ENCODE measurements around the gene HRK. TPM values are rescaled to one million over a fixed set of nuclear protein-coding genes. Genes with fewer than 3 reads are reported as not detected.

HRK gene
- total and polyA plus RNA-seq, 4 donors, result 0.14 TPM; not detected in 3

GRCh38 chr12:116927244-116927940, 46.2 kb upstream of the HRK start:
- peaks cover 0 to 2% (median 0%) of the 10 kb centered on the region in 4 donors for H3K4me1 ChIP-seq (ENCODE audit: control insufficient read depth in 4 of 4, insufficient read depth in 4 of 4, low read length in 3 of 4)
- DNase-seq (ENCODE audit: low spot score), result no peak
- peaks cover 2 to 10% (median 6%) of the 10 kb centered on the region in 4 donors for H3K36me3 ChIP-seq (ENCODE audit: control insufficient read depth in 4 of 4, insufficient read depth in 3 of 4, low read depth in 1 of 4, low read length in 3 of 4)
- no peaks in the 10 kb centered on the region for H3K27me3 ChIP-seq (ENCODE audit: control insufficient read depth in 4 of 4, insufficient read depth in 4 of 4, low read length in 3 of 4)
- no peak overlapping the region for H3K4me3 ChIP-seq (ENCODE audit: low read depth in 1 of 3, low read length in 3 of 3)
- 84% methylated on average over 9 of the region's 9 CpGs for WGBS
- H3K9me3 ChIP-seq (ENCODE audit: control insufficient read depth in 4 of 4, low read length in 3 of 4), result no peaks in the 10 kb centered on the region
- no peak overlapping the region for H3K9ac ChIP-seq (ENCODE audit: low read depth in 1 of 2, low read length in 2 of 2)
- TF ChIP-seq FOXA2 (IDR thresholded peaks at IDR 0.05), result no peak
- no peak for TF ChIP-seq HNF4A (conservative IDR thresholded peaks at IDR 0.05)
- no peak for TF ChIP-seq GABPA (IDR thresholded peaks at IDR 0.05 in 1 of 2, conservative IDR thresholded peaks at IDR 0.05 in 1 of 2)
- TF ChIP-seq YY1 (IDR thresholded peaks at IDR 0.05), result no peak
- TF ChIP-seq SP1 (IDR thresholded peaks at IDR 0.05), result no peak
- TF ChIP-seq ZBTB33 (IDR thresholded peaks at IDR 0.05), result no peak
- TF ChIP-seq HNF4G (IDR thresholded peaks at IDR 0.05), result no peak
- no peak overlapping the region for H3K27ac ChIP-seq (ENCODE audit: low read depth in 1 of 2, low read length in 2 of 2)

DNA sequence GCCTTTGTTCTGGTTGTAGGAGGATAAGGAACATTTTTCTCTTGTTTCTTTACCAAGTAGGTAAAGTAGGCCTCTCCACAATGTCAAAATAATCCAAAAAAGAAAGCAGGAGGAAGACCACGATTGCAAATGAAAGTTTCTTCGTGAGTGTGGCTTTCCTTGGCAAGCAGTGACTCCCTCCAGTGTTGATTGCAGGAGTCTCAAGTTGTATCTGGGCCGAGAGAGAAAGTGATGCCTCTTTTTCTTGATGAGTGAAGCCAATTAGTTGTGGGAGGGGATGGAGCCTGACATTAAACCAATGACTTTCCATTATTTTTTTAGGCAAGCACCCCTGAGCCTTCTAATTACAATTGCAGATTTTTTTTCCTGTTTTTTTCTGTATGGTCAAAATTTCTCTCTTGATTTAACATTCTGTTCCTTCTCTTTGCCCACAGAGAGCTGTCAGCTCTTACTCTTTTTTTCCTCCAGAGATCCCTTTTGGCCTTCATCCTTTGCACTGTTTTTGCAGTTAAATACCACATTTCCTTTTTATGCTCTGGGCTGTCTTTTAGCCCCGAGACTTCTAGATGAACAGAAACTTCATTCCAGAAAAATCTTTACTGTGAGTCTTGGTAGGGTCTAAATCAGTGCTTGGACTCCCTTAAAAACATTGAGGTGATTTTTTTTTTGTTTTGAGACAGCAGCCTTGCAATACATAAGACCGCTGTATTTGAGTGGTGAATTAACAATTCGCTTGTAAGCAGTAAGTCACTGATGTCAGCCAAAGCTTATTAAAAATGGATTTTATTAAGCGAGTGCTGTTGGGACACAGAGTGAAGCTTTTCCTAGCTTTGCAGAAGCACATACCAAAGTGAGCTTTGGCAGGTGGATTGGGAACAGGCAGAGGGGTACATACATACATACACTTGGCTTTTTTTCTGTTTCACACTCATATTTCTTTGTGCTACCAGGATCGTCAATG, 45.3 kb upstream of the HRK start:
- WGBS, result 91% methylated on average over 8 of the region's 8 CpGs
- Histone ChIP-seq H3K4me1 (ENCODE audit: control insufficient read depth in 4 of 4, insufficient read depth in 4 of 4, low read length in 3 of 4) (peaks cover 0 to 2% (median 0%) of the 10 kb centered on the region in 4 donors), H3K36me3 (ENCODE audit: control insufficient read depth in 4 of 4, insufficient read depth in 3 of 4, low read depth in 1 of 4, low read length in 3 of 4) (peaks cover 2 to 7% (median 6%) of the 10 kb centered on the region in 4 donors), H3K27ac (ENCODE audit: low read depth in 1 of 2, low read length in 2 of 2) (no peak overlapping the region), H3K9ac (ENCODE audit: low read depth in 1 of 2, low read length in 2 of 2) (no peak overlapping the region), H3K27me3 (ENCODE audit: control insufficient read depth in 4 of 4, insufficient read depth in 4 of 4, low read length in 3 of 4) (no peaks in the 10 kb centered on the region), H3K4me3 (ENCODE audit: low read depth in 1 of 3, low read length in 3 of 3) (no peak overlapping the region), H3K9me3 (ENCODE audit: control insufficient read depth in 4 of 4, low read length in 3 of 4) (no peaks in the 10 kb centered on the region)
- TF ChIP-seq REST (IDR thresholded peaks at IDR 0.05) (no peak), YY1 (IDR thresholded peaks at IDR 0.05) (no peak), FOXA1 (IDR thresholded peaks at IDR 0.05) (no peak), MAX (IDR thresholded peaks at IDR 0.05) (no peak), GABPA (IDR thresholded peaks at IDR 0.05 in 1 of 2, conservative IDR thresholded peaks at IDR 0.05 in 1 of 2) (no peak), HNF4A (conservative IDR thresholded peaks at IDR 0.05) (no peak), ZBTB33 (IDR thresholded peaks at IDR 0.05) (no peak), FOXA2 (IDR thresholded peaks at IDR 0.05) (no peak), HNF4G (IDR thresholded peaks at IDR 0.05) (no peak), SP1 (IDR thresholded peaks at IDR 0.05) (no peak), CTCF (IDR thresholded peaks at IDR 0.05; ENCODE audit: low read depth, low read length, missing input control) (no peak), TAF1 (conservative IDR thresholded peaks at IDR 0.05) (no peak), NR2F2 (IDR thresholded peaks at IDR 0.05) (no peak), JUND (IDR thresholded peaks at IDR 0.05) (no peak), RAD21 (IDR thresholded peaks at IDR 0.05) (no peak), EGR1 (IDR thresholded peaks at IDR 0.05; ENCODE audit: low read depth in 2 of 2) (no peak), RXRA (IDR thresholded peaks at IDR 0.05) (no peak)
- TF ChIP-seq, protein P1, sequence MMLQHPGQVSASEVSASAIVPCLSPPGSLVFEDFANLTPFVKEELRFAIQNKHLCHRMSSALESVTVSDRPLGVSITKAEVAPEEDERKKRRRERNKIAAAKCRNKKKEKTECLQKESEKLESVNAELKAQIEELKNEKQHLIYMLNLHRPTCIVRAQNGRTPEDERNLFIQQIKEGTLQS (IDR thresholded peaks at IDR 0.05), result no peak
- DNase-seq (ENCODE audit: low spot score), result no peak
